ENCODE data around the gene VARS1.
"Not testable (repeated sequence)": the region's sequence is repeated elsewhere in the genome, so short reads cannot be mapped to it uniquely, and the experiment has no call there.

Gene VARS1

DNA sequence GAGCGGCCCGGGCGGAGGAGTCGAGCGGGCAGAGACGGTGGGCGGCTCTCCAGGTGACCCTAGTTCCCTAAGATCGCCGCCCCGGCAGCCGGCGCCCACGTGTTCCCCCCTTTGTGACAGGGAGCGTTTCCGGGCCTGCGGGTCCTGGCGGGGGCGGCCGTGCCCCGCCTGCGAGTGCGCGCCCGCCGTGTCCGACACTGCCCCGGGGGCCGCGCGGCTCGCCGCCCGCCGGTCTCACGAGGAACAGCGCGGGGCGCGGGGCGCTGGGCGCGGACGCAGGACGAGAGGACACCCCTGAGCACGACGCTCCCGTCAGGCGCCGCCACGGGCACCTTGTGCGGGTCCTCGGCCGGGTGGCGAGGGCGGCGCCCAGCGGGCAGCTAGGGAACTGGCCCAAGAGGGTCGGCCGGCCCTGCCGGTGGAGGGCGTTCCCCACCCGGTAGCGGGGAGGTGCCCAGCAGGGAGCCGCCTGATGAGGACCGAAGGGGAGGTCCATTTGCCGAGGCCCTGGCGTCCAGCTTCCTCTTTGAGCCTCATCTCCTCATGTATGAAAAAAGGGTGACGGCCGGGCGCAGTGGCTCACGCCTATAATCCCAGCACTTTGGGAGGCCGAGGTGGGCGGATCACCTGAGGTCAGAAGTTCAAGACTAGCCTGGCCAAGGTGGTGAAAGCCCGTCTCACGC lies at the start of gene VARS1:
TSS of gene VARS1 (minus strand) at position 137 of the 683 bp plus-strand sequence. CDS start 535 bp downstream, outside the sequence.
- DNase-seq, result peak; percentile 58 to 83 (median 70)

DNA sequence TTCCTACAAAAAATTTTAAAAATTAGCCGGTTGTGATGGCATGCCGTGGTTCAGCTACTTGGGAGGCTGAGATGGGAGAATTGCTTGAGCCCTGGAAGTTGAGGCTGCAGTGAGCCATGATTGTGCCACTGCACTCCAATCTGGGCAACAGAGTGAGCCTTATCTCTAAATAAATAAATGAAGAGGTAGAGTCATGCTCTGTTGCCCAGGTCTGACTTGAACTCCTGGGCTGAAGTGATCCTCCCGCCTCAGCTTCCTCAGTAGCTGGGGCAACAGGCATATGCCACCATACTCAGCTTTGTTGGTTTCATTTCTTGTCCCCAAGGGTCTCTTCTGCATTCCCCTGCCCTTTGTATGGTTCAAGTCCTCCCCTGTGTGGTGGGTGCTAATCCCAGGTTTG lies 49.0 kb upstream of the VARS1 start:
- no peak for DNase-seq

DNA sequence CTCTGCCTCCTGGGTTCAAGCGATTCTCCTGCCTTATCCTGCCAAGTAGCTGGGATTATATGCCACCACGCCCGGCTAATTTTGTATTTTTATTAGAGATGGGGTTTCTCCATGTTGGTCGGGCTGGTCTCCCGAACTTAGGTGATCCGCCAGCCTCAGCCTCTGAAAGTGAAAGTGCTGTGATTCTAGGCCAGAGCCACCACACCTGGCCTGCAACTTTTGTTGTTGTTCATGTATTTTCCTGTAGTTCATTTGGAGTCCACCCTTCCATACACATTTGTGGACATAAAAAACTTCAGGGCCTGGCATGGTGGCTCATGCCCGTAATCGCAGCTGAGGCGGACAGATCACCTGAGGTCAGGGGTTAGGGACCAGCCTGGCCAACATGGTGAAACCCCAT lies 46.5 kb upstream of the VARS1 start:
- no peak for DNase-seq

DNA sequence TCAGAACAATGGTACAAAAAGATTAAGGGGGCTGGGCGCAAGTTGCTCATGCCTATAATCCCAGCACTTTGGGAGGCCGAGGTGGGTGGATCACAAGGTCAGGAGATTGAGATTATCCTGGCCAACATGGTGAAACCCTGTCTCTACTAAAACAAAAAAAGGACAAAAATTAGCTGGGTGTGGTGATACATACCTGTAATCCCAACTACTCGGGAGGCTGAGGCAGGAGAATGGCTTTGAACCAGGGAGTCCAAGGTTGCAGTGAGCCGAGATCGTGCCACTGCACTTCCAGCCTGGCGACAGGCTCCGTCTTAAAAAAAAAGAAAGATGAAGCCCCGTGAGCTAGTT lies 44.2 kb upstream of the VARS1 start:
- DNase-seq, result not testable (repeated sequence)

DNA sequence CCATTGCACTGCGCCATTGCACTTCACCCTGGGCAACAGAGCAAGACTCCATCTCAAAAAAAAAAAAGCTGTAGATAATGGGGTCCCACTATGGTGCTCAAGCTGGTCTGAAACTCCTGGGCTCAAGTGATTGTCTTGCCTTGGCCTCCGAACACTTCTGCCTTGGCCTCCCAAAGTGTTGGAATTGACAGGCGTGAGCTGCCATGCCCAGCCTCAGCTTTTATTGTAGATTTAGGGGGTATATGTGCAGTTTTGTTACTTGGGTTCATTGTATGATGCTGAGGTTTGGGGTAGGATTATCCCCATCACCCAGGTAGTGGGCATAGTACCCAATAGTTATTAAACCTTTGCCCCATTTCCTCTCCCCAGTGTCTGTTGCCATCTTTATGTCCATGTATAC lies 43.4 kb upstream of the VARS1 start:
- DNase-seq, result no peak

DNA sequence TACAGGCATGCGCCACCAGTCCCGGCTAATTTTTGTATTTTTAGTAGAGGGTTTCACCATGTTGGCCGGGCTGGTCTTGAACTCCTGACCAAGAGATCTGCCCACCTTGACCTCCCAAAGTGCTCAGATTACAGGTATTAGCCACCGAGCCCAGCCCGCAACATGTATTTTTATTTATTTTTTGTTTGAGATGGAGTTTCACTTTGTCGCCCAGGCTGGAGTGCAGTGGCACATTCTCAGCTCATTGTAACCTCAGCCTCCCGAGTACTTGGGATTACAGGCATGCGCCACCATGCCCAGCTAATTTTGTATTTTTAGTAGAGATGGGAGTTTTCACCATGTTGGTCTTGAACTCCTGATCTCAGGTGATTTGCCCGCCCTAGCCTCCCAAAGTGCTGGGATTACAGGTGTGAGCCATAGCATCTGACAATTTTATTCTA lies 42.6 kb upstream of the VARS1 start:
- not testable (repeated sequence) for DNase-seq

DNA sequence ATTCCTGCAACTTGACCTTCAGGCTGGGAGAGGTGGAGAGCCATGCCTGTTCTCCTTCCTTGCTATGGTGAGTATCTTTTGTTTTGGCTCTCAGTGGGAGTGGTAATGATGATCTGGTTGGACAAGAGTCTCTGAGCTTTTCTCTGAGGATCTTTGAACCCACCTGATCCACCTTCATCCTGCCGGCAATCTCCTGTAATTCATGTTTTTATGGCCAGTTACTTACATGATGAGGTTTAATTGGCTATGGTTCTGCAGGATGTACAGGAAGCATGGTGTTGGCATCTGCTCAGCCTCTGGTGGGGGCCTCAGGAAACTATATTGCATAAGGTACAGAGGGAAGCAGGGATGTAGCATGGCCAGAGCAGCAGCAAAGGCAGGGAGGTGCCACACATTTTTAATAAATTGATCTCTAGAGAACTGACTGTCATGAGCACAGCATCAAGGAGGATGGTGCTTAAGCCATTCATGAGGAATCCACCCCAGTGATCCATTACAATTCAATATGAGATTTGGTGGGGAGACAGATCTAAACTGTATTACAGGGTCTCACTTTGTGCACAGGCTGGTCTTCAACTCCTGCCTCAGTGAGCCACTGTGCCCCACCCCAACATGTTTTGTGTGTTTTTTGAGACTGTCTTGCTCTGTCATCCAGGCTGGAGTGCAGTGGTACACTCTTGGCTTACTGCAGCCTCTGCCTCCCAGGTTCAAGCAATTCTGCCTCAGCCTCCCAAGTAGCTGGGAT lies 42.0 kb upstream of the VARS1 start:
- no peak for DNase-seq

DNA sequence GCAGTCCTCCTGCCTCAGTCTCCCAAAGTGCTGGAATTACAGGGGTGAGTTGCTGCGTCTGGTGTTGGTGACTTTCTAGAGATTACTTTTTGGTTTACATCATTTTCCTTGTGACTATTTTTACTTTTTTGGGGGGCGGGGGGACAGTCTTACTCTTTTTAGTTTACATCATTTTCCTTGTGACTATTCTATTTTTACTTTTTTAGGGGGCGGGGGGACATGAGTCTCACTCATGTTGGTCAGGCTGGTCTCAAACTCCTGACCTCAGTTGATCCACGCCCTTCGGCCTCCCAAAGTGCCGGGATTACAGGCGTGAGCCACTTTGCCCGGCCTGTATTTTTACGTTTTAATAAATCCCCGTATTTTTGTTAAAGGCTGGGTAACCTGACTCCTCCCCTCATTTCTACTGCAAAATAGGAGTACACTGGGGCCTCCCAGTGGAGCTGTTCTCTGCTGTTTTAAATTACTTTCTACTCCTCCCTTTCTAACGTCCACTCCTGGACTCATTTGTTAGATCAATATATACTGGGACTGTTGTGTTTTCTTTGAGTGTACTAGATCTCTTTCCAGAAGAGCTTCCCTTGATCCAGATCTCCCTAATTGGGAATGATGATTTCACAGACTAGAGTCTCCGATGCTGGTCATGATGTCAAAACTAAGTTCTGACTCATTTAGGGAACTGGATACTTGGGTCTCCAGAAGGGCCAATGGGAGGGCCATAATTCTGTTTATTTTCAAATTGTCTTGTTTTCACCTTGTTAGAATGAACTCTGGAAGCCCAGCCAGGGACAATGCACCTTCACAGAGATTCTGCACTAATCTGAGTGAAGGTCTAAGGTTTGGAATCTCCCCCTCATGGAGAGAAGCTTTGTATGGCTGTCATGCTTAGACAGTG lies 41.2 kb upstream of the VARS1 start:
- no peak for DNase-seq

DNA sequence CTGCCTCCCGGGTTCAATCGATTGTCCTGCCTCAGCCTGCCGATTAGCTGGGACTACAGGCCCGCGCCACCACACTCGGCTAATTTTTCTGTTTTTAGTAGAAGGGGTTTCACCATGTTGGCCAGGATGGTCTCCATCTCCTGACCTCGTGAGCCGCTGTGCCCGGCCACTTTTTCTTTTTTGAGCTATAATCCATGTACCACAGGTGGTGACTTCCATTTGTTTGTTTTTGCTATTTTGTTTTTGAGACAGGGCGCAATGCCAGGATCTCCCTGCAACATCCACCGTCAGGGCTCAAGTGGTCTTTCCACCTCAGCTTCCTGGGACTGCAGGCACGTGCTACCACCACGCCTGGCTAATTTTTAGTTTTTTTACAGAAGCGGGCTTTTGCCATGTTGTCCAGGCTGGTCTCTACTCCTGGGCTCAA lies 40.5 kb upstream of the VARS1 start:
- no peak for DNase-seq

DNA sequence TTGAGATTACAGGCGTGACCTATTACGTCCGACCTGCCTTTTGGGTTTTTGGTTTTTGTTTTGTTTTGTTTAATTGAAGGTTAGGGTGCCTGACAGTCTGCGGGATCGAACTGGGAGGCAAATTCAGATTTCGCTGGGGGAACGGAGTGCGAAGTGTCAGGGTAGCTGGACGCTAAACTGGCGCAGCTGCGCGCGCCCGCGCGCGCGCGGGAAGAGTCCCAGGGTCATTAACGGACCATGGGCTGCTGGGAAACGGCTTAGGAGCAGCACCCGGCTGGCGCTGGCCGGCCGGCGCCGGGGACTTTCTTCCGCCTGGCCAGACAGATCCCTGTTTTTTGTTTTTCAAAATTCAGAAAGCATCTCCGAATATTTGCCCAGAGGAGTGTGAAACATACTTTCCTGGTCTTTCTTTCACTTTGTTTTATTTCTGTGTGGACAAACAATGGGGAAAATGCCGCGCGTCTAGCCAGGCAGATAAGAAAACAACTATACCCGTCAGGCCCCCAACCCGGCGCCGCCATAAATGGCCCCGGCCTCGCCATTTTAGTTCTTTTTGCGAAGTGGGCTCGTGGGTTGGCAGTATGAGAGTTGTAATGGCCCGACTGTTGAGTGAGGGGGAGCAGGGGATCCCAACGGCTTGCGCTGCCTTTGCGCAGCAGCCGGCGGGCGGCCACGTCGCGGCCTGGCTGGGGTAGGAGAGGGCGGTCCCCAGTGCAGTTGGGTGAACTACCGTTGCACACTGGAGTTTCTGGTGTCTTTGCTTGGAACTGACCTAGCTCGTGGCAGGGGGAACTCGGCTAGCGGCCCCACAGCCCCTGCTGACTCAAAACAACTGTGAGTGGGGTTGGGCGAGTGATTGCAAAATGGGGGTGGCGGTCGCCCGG lies 39.1 kb upstream of the VARS1 start:
- peak; percentile 62 to 73 (median 66) for DNase-seq

DNA sequence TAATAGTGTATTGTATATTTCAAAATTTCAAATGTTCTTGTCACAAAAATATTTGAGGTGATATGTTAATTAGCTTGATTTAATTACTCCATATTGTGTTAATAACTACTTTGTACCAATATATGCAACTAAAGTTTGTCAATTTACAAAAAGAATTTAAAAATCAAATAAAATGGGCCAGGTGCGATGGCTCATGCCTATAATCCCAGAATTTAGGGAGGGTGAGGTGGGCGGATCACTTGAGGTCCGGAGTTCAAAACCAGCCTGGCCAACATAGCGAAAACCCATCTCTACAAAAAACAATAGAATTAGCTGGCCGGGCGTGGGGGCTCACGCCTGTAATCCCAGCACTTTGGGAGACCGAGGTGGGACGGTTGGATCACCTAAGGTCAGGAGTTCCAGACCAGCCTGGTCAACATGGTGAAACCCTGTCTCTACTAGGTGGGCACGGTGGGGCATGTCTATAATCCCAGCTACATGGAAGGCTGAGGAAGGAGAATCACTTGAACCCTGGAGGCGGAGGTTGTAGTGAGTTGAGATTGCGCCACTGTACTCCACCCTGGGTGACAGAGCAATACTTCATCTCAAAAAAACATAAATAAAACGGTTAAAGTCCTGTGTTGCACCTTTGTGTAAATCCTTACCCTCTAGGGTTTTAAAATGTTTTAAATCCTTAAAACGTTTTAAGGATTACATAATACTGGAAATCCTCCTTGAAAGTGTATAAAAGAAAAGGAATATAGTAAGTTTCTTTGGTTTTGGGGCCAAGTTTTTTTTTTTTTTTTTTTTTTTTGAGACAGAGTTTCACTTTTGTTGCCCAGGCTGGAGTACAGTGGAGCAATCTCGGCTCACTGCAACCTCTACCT lies 36.0 kb upstream of the VARS1 start:
- DNase-seq, result no peak

DNA sequence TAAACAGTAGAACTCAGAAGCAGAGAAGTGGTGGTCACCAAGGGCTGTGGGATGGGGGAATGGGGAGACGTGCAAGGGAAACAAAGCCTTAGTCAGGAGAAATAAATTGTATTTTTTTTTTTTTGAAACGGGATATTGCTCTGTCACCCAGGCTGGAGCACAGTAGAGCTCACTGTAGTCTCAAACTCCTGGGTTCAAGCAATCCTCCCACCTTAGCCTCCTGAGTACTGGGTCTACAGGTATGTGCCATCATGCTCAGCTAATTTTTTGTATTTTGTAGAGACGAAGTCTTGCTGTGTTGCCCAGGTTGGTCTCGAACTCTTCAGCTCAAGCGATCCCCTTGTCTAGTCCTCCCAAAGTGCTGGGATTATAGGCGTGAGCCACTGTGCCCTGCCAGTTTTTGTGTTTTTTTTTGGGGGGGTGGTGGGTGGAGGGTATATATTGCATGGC lies 35.4 kb upstream of the VARS1 start:
- DNase-seq, result no peak

DNA sequence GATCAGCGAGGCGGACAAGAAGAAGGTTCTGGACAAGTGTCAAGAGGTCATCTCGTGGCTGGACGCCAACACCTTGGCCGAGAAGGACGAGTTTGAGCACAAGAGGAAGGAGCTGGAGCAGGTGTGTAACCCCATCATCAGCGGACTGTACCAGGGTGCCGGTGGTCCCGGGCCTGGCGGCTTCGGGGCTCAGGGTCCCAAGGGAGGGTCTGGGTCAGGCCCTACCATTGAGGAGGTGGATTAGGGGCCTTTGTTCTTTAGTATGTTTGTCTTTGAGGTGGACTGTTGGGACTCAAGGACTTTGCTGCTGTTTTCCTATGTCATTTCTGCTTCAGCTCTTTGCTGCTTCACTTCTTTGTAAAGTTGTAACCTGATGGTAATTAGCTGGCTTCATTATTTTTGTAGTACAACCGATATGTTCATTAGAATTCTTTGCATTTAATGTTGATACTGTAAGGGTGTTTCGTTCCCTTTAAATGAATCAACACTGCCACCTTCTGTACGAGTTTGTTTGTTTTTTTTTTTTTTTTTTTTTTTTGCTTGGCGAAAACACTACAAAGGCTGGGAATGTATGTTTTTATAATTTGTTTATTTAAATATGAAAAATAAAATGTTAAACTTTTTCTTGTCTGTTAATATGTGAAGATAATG lies 34.2 kb upstream of the VARS1 start:
- no peak for DNase-seq

DNA sequence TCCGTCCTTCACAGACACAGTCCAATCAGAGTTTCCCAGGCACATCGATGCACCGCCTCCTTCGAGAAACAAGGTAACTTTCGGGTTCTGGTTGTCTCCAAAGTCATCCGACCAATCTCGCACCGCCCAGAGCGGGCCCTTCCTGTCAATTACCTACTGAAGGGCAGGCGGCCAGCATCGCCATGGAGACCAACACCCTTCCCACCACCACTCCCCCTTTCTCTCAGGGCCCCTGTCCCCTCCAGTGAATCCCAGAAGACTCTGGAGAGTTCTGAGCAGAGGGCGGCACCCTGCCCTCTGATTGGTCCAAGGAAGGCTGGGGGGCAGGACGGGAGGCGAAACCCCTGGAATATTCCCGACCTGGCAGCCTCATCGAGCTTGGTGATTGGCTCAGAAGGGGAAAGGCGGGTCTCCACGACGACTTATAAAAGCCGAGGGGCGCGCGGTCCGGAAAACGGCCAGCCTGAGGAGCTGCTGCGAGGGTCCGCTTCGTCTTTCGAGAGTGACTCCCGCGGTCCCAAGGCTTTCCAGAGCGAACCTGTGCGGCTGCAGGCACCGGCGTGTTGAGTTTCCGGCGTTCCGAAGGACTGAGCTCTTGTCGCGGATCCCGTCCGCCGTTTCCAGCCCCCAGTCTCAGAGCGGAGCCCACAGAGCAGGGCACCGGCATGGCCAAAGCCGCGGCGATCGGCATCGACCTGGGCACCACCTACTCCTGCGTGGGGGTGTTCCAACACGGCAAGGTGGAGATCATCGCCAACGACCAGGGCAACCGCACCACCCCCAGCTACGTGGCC lies 31.9 kb upstream of the VARS1 start, which contains the start of gene HSPA1B:
TSS of gene HSPA1B (plus strand) at position 453 of the 794 bp plus-strand sequence. CDS start at position 666, 213 bp downstream.
- DNase-seq, result peak; percentile 79 to 87 (median 84)

DNA sequence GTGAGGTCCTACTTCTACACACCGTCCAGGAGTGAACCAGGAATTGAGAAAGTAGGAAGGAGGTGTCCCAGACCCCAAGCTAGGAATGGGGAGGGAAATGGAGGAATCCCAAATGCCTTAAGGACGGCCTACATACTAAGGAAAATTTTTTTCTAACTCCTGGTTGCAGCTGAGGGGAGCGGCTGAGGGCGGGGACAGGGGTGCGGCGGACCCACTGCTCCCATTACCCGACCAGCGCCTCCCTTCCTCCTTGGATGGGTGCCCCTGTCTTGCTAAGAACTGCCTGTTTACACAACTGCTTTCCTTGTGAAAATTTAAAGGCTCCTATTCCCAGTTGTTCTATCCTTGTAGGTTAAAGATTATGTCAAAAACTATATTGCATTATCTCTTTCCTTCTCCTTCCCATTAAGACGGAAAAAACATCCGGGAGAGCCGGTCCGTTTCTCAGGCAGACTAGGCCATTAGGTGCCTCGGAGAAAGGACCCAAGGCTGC lies 31.3 kb upstream of the VARS1 start:
- DNase-seq, result peak in 1 of 4 experiments; percentile 29

DNA sequence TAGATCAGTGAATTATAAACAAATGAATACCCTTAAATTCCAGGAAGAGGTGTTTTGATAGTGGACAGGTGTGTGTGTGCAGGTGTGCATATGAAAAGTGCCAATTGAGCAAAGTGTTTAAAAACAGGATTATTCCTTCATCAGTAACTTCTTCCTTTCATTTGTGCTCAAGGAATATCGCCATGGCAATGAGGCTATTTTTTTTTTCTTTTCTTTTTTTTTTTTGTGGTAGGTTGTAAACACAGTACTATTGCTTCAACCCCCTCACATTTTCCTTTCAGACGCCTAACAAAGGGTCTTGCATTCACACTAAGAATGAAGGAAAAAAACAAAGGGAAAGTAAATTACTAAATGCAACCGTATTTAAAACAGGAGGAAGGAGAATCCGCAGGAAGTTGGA lies 30.0 kb upstream of the VARS1 start:
- DNase-seq, result no peak

DNA sequence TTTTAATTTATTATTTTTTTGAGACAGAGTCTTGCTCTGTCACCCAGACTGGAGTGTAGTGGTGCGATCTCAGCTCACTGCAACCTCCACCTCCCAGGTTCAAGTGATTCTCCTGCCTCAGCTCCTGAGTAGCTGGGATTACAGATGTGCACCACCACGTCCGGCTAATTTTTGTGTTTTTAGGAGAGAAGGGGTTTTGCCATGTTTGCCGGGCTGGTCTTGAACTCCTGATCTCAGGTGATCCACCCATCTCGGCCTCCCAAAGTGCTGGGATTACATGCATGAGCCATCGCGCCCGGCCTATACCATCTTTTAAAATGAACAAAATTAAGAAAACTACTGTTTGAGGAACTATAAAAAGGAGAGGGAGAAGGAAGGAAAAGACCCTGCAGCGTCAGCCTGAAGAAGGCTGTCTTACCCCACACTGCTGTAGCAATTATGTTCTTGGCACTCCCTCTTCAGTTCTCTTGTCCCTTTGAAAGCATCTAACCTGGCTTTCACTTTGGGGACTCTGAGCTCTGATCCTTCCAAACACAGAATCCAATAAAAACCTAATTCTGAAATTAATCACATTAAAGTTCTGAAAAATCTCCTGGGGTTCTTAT lies 28.1 kb upstream of the VARS1 start:
- not testable (repeated sequence) for DNase-seq

DNA sequence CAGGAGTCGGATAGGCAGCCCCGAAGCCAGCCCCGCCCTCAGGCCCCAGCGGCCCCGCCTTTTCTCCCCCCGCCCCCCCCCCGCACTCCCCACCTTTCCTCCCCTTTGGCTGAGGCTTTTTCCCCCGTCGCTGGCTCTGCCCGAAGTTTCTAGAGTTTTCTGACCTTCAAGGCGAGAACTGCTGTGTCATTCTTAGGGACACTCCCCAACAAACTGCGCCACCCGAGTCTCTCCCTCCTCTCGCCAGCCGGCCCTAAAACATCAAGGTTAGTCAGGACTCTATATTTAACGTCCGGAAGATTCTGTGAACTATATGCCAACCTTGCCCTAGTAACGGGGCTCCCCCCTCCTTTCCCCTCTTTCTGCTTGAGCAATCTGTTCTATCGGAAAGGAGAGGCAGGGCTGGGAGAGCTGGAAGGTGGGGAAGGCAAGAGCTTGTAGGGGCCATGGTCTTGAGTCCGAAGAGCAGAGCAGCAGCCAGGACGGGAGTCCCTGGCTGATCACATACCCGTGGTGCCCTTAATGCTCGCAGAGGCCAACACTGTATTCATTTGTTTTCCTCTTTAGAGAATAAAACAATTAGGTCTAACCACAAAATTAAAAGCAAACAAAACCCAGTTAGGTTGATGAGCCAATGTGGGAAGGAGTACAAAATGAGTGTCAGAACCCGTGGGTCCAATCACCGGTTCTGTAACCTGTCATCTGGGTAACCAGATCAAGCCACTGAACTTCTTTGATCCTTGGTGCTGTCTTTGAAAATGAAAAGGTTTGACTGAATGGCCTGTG lies 26.7 kb upstream of the VARS1 start:
- peak in 2 of 4 experiments; percentile 39 to 61 for DNase-seq
